H1 (cell line): ENCODE data around the gene PBX3. TPM values are rescaled to one million over a fixed set of nuclear protein-coding genes. Genes with fewer than 3 reads are reported as not detected.

Source experiments
- CTCF ChIA-PET: fragments of 300-600 bp; sonication (Branson Sonifier 250); formaldehyde crosslinking; loops from one replicate; lab custom pipeline; 2021; ENCODE audit not compliant: partially characterized antibody; lab: Charles Lee
- POLR2A ChIA-PET: fragments of 300-600 bp; sonication (Branson Sonifier 250); formaldehyde crosslinking; loops from one replicate; lab custom pipeline; 2021; ENCODE audit warnings: inconsistent platforms; ENCODE audit not compliant: partially characterized antibody; lab: Charles Lee
- DNase-seq, 2 experiments: peaks; one replicate each; pipeline versions ENCODE4 v3.0.0 to v3.0.0-alpha.2; 2010 to 2022; ENCODE audit warnings: low spot score in 2 of 2, low read depth in 1 of 2, mixed read lengths in 1 of 2
- FAIRE-seq: peaks from 2 replicates; lab custom pipeline; 2011; peaks lifted over from hg19 to GRCh38; lab: Jason Lieb, UNC
- H2AFZ ChIP-seq: 2 replicates; pipeline ENCODE4 v1.8.1; 2012; ENCODE audit warnings: low read length, inconsistent platforms
- H2AK5ac ChIP-seq: 2 replicates; pipeline ENCODE4 v1.6.1; 2013; ENCODE audit warnings: low read depth, low read length
- H2BK120ac ChIP-seq: replicated peaks from 2 replicates; pipeline ENCODE3; 2013; ENCODE audit warnings: low read depth, low read length, inconsistent platforms
- H2BK12ac ChIP-seq: 2 replicates; pipeline ENCODE4 v1.6.1; 2013; ENCODE audit warnings: low read depth, low read length
- H2BK15ac ChIP-seq: 2 replicates; pipeline ENCODE4 v1.6.1; 2013; ENCODE audit warnings: low read length
- H2BK20ac ChIP-seq: 2 replicates; pipeline ENCODE4 v1.6.1; 2013; ENCODE audit warnings: low read length
- H2BK5ac ChIP-seq: 2 replicates; pipeline ENCODE4 v1.6.1; 2013; ENCODE audit warnings: low read depth, low read length
- H3K14ac ChIP-seq: 2 replicates; pipeline ENCODE4 v1.6.1; 2013; ENCODE audit warnings: inconsistent platforms; ENCODE audit not compliant: insufficient read length
- H3K18ac ChIP-seq: 2 replicates; pipeline ENCODE4 v1.6.1; 2013; ENCODE audit warnings: low read length; ENCODE audit errors: extremely low read depth
- H3K23ac ChIP-seq: 2 replicates; pipeline ENCODE4 v1.6.1; 2013; ENCODE audit warnings: inconsistent platforms; ENCODE audit not compliant: insufficient read length
- H3K23me2 ChIP-seq: 2 replicates; pipeline ENCODE4 v1.6.1; 2013; ENCODE audit warnings: low read depth, low read length
- H3K27ac ChIP-seq: 2 replicates; pipeline ENCODE4 v1.6.1; 2011; ENCODE audit warnings: low read depth, low read length, inconsistent platforms
- H3K27me3 ChIP-seq, 4 experiments: replicated peaks in 1 of 4; 1 replicate in 1 of 4; 2 replicates in 3 of 4; pipeline versions ENCODE4 v1.6.1 to v1.8.1; 2011 to 2013; ENCODE audit warnings: low read length in 3 of 4, mild to moderate bottlenecking in 3 of 4, inconsistent platforms in 2 of 4, mixed read lengths in 2 of 4, moderate library complexity in 1 of 4; ENCODE audit not compliant: control insufficient read depth in 3 of 4, insufficient read depth in 3 of 4; ENCODE audit errors: extremely low read depth in 1 of 4
- H3K36me3 ChIP-seq, 4 experiments: 2 replicates each; pipeline versions ENCODE4 v1.6.1 to v1.8.1; 2011 to 2013; ENCODE audit warnings: mild to moderate bottlenecking in 4 of 4, low read length in 3 of 4, moderate library complexity in 2 of 4, control low read depth in 1 of 4, inconsistent platforms in 1 of 4; ENCODE audit not compliant: insufficient read depth in 4 of 4, control insufficient read depth in 2 of 4
- H3K4ac ChIP-seq: replicated peaks from 2 replicates; pipeline ENCODE3; 2013; ENCODE audit warnings: low read length, low read depth, mixed read lengths, inconsistent platforms; ENCODE audit not compliant: insufficient read length
- H3K4me1 ChIP-seq, 4 experiments: replicated peaks in 1 of 4; 1 replicate in 1 of 4; 2 replicates in 3 of 4; pipeline versions ENCODE4 v1.6.1 to v1.8.1; 2011 to 2013; ENCODE audit warnings: low read length in 3 of 4, inconsistent platforms in 2 of 4, mixed read lengths in 1 of 4; ENCODE audit not compliant: insufficient read depth in 4 of 4, control insufficient read depth in 3 of 4
- H3K4me2 ChIP-seq, 2 experiments: 2 replicates each; pipeline versions ENCODE4 v1.6.1 to v1.8.1; 2011 to 2013; ENCODE audit warnings: low read depth in 2 of 2, low read length in 2 of 2, control low read depth in 1 of 2, inconsistent platforms in 1 of 2, mild to moderate bottlenecking in 1 of 2; ENCODE audit not compliant: insufficient read depth in 1 of 2
- H3K4me3 ChIP-seq, 4 experiments: fragments of 200-600, 300-600 bp in 1 of 4; sonication (generic), shearing (Covaris generic), sonication (Bioruptor Twin) in 1 of 4; 2 replicates each; pipeline versions ENCODE4 v1.5.1 to v1.8.1; 2011 to 2016; ENCODE audit warnings: low read length in 4 of 4, low read depth in 3 of 4, control low read depth in 2 of 4, inconsistent platforms in 2 of 4, mild to moderate bottlenecking in 2 of 4, mixed read lengths in 1 of 4, moderate library complexity in 1 of 4; ENCODE audit not compliant: insufficient read depth in 2 of 4; ENCODE audit errors: extremely low read depth in 1 of 4
- H3K56ac ChIP-seq: replicated peaks from 2 replicates; pipeline ENCODE3; 2013; ENCODE audit warnings: low read depth, mild to moderate bottlenecking, mixed read lengths, low read length, inconsistent platforms; ENCODE audit not compliant: insufficient read length
- H3K79me1 ChIP-seq: 2 replicates; pipeline ENCODE4 v1.6.1; 2013; ENCODE audit warnings: low read depth, low read length, control low read depth
- H3K79me2 ChIP-seq, 2 experiments: 2 replicates each; pipeline versions ENCODE4 v1.6.1 to v1.8.1; 2012 to 2013; ENCODE audit warnings: low read length in 2 of 2, mild to moderate bottlenecking in 2 of 2, inconsistent platforms in 1 of 2; ENCODE audit not compliant: insufficient read depth in 2 of 2, control insufficient read depth in 1 of 2
- H3K9ac ChIP-seq, 4 experiments: replicated peaks in 1 of 4; 1 replicate in 1 of 4; 2 replicates in 3 of 4; pipeline versions ENCODE4 v1.6.1 to v1.8.1; 2011 to 2013; ENCODE audit warnings: low read depth in 3 of 4, low read length in 3 of 4, control low read depth in 2 of 4, mild to moderate bottlenecking in 2 of 4, moderate library complexity in 2 of 4, inconsistent platforms in 1 of 4; ENCODE audit errors: extremely low read depth in 1 of 4
- H3K9me3 ChIP-seq, 2 experiments: 2 replicates each; pipeline versions ENCODE4 v1.6.1 to v1.8.1; 2012 to 2013; ENCODE audit warnings: mild to moderate bottlenecking in 2 of 2, moderate library complexity in 2 of 2, control low read depth in 1 of 2, inconsistent platforms in 1 of 2, low read depth in 1 of 2, low read length in 1 of 2, mixed read lengths in 1 of 2; ENCODE audit not compliant: insufficient read depth in 2 of 2
- H4K20me1 ChIP-seq, 2 experiments: replicated peaks in 1 of 2; 2 replicates each; pipeline versions ENCODE3 to v1.8.1; 2011 to 2013; ENCODE audit warnings: inconsistent platforms in 2 of 2, low read length in 2 of 2, mild to moderate bottlenecking in 1 of 2; ENCODE audit not compliant: insufficient read depth in 2 of 2, control insufficient read depth in 1 of 2
- H4K5ac ChIP-seq: 2 replicates; pipeline ENCODE4 v1.6.1; 2013; ENCODE audit warnings: low read length, low read depth, mixed read lengths, inconsistent platforms; ENCODE audit not compliant: insufficient read length
- H4K8ac ChIP-seq: 2 replicates; pipeline ENCODE4 v1.8.0; 2013; ENCODE audit warnings: mild to moderate bottlenecking, moderate library complexity, low read length, inconsistent platforms; ENCODE audit not compliant: insufficient read depth; ENCODE audit errors: extremely low read depth
- H4K91ac ChIP-seq: replicated peaks from 2 replicates; pipeline ENCODE3; 2013; ENCODE audit warnings: low read length, mixed read lengths, inconsistent platforms; ENCODE audit not compliant: insufficient read length
- ATF3 ChIP-seq: IDR thresholded peaks from 2 replicates; pipeline ENCODE4 v1.6.1; 2011; ENCODE audit warnings: low read depth, mild to moderate bottlenecking, low read length; ENCODE audit not compliant: insufficient read depth
- KDM4A ChIP-seq: IDR thresholded peaks from one replicate; pipeline ENCODE4 v1.7.1; 2012; ENCODE audit warnings: low read depth, mild to moderate bottlenecking, moderate library complexity, low read length, inconsistent platforms; ENCODE audit not compliant: severe bottlenecking
- NANOG ChIP-seq: IDR thresholded peaks from 2 replicates; pipeline ENCODE4 v1.6.1; 2011; ENCODE audit warnings: low read length, low read depth, mild to moderate bottlenecking, inconsistent platforms; ENCODE audit not compliant: insufficient read depth, poor library complexity, severe bottlenecking
- RAD21 ChIP-seq, 2 experiments: IDR thresholded peaks in 1 of 2; conservative IDR thresholded peaks in 1 of 2; 2 replicates each; pipeline ENCODE4 v1.6.1; 2011; ENCODE audit warnings: low read depth in 2 of 2, low read length in 2 of 2, improper control_type of control experiment in 1 of 2, inconsistent platforms in 1 of 2, mild to moderate bottlenecking in 1 of 2, moderate library complexity in 1 of 2
- SIRT6 ChIP-seq: IDR thresholded peaks from one replicate; pipeline ENCODE4 v1.7.1; 2012; ENCODE audit warnings: low read length, inconsistent platforms
- TCF12 ChIP-seq: IDR thresholded peaks from 2 replicates; pipeline ENCODE4 v1.6.1; 2011; ENCODE audit warnings: low read depth, mild to moderate bottlenecking, low read length
- WGBS, 2 experiments: shearing (Covaris generic) in 1 of 2; methylation state at CpG; one replicate each; pipeline versions ENCODE4 v1.1.6 to v1.1.7; 2013 to 2015; ENCODE audit warnings: low lambda C conversion rate in 2 of 2, mixed read lengths in 2 of 2, inconsistent platforms in 1 of 2, low coverage in 1 of 2, missing lambda C conversion rate in 1 of 2; ENCODE audit not compliant: insufficient replicate concordance in 2 of 2, insufficient coverage in 1 of 2, insufficient read length in 1 of 2; ENCODE audit errors: extremely low coverage in 1 of 2, missing lambda C conversion rate in 1 of 2; 5-methylcytosine and 5-hydroxymethylcytosine counted together
- polyA plus RNA-seq, 7 experiments: library from polyadenylated mRNA; depleted of rRNA in 3 of 7; stranded (reverse) in 5 of 7; unstranded in 2 of 7; fragments of >200 nt in 5 of 7; fragments of 200-250 nt in 2 of 7; gene quantifications; 1 replicate in 5 of 7; 2 replicates in 1 of 7; 4 replicates in 1 of 7; pipeline versions ENCODE4 v1.2.1 to v1.2.3, GENCODE V29; 2011 to 2013; ENCODE audit warnings: missing spikeins in 2 of 7, mixed read lengths in 2 of 7
- total RNA-seq: library from RNA; stranded (reverse); fragmentation: NEBNext Ultra II Directional; extraction: Animal tissue kit (Norgen Biotek cat#: 25700); gene quantifications from 2 replicates; pipeline ENCODE4 v1.2.1, GENCODE V29; 2021

The PBX3 gene
- total and polyA plus RNA-seq, 2 of the 8 experiments (the other 6 are each of a cell fraction or from before 2014, with no cell fraction given) = 22.7 to 44.3 TPM

- Histone ChIP-seq H3K14ac (no peak overlapping the region), H4K91ac (no peak overlapping the region), H3K18ac (no peak overlapping the region), H3K36me3 (no peaks in the 10 kb centered on the region), H3K4me1 (peaks cover 0 to 10% (median 6%) of the 10 kb centered on the region in 4 experiments; a peak in 5 of 7 replicates), H2AFZ (no peak overlapping the region), H4K8ac (no peak overlapping the region), H2BK120ac (no peak overlapping the region), H3K9ac (no peak overlapping the region), H2BK20ac (no peak overlapping the region), H2BK5ac (no peak overlapping the region), H3K9me3 (no peaks in the 10 kb centered on the region), H3K27me3 (peaks cover 0 to 2% (median 0%) of the 10 kb centered on the region in 4 experiments; a peak in 1 of 7 replicates), H3K79me1 (peaks cover 4% of the 10 kb centered on the region; the same call in 1 of the 2 replicates), H3K4me3 (peak overlapping the region in 1 of 4 experiments; percentile 42; a peak in 2 of 8 replicates), H3K27ac (no peak overlapping the region), H3K56ac (no peak overlapping the region), H3K23me2 (no peaks in the 10 kb centered on the region), H3K4ac (no peak overlapping the region), H3K4me2 (peak overlapping the region; percentile 16 to 39; a peak in 3 of 4 replicates), H2BK15ac (no peak overlapping the region), H2AK5ac (no peak overlapping the region), H4K5ac (peak overlapping the region; percentile 48), H2BK12ac (no peak overlapping the region), H4K20me1 (no peaks in the 10 kb centered on the region), H3K79me2 (peaks cover 12 to 86% of the 10 kb centered on the region in 2 experiments)
- FAIRE-seq (no peak), DNase-seq (no peak)
- POLR2A ChIA-PET = no interaction called here
- WGBS, 2 experiments = 55% methylated on average over 2 of the region's 2 CpGs; no CpG with 5 or more reads in 1 of the 2 experiments
- 0 out of 2 replicates have a peak, but pooled peaks have one; percentile 44 for TF ChIP-seq TCF12
- peak; percentile 2 for TF ChIP-seq NANOG
- TF ChIP-seq RAD21 (IDR thresholded peaks at IDR 0.05 in 1 of 2, conservative IDR thresholded peaks at IDR 0.05 in 1 of 2; ENCODE audit: low read depth in 2 of 2, low read length in 2 of 2) = 0 out of 4 replicates have a peak, but pooled peaks of 1 of the 2 experiments have one; percentile 3
- no peak for TF ChIP-seq KDM4A
- no peak for TF ChIP-seq ATF3
- TF ChIP-seq SIRT6 = no peak
- TF ChIP-seq, all 59 proteins: peak for 3
- CTCF ChIA-PET = no interaction called here
- no peak overlapping the region for H3K23ac ChIP-seq
Observed at GRCh38 chr9:125700791-125701190, 46.4 kb upstream of the PBX3 start.
